Suprapubic skin (tissue), 4 donors: ENCODE results near the gene SMYD3.

Experiments
- CTCF ChIP-seq, 2 donors: fragments of 200-600 bp in 1 of 2; fragments of 450-650 bp in 1 of 2; sonication (generic) in 1 of 2; IDR thresholded peaks; one replicate each; pipeline ENCODE4 v1.5.1; 2016 to 2019; ENCODE audit warnings: antibody characterized with exemption in 2 of 2, mild to moderate bottlenecking in 1 of 2, moderate library complexity in 1 of 2
- EP300 ChIP-seq: sonication (generic); formaldehyde crosslinking; IDR thresholded peaks from one replicate; pipeline ENCODE4 v1.6.1; 2017; ENCODE audit warnings: antibody characterized with exemption
- POLR2AphosphoS5 ChIP-seq, 3 donors: sonication (generic); formaldehyde crosslinking; IDR thresholded peaks; one replicate each; pipeline ENCODE4 v1.6.1; 2017; ENCODE audit warnings: antibody characterized with exemption in 3 of 3

GRCh38 chr1:246332078-246332477 is 175.0 kb downstream of the SMYD3 start:
- TF ChIP-seq CTCF (IDR thresholded peaks at IDR 0.05): no peak
- TF ChIP-seq EP300: no peak
- no peak for TF ChIP-seq POLR2AphosphoS5 (IDR thresholded peaks at IDR 0.05)
